NB4 (cell line): ENCODE results near the gene FAM81A.

Experiments used
- CTCF ChIP-seq: IDR thresholded peaks from one replicate; pipeline ENCODE4 v1.5.1; 2012; ENCODE audit warnings: low read depth, low read length
- MYC ChIP-seq: IDR thresholded peaks from 2 replicates; pipeline ENCODE4 v1.6.1; 2011; ENCODE audit warnings: low read depth, low read length
- POLR2A ChIP-seq: IDR thresholded peaks from 2 replicates; pipeline ENCODE4 v1.6.1; 2011; ENCODE audit warnings: mild to moderate bottlenecking; ENCODE audit not compliant: insufficient read length; ENCODE audit errors: extremely low read depth

- no peak for TF ChIP-seq CTCF
- TF ChIP-seq POLR2A, result no peak
- TF ChIP-seq MYC, result no peak
Measured at GRCh38 chr15:59557581-59557980, 119.6 kb downstream of the FAM81A start.
